SK-N-SH treated with all-trans-retinoic acid at 6 μM for 48 hours (cell line): ENCODE results near the gene DUSP23.

Experiments
- ATAC-seq: fragments of 200-7000 bp; cut with Tn5 transposase; 3 replicates; pipeline ENCODE4 v1.9.1; 2020; ENCODE audit warnings: mild to moderate bottlenecking, moderate library complexity
- BACH2 ChIP-seq: fragments of 250-450 bp; sonication (Bioruptor Pico); IDR thresholded peaks from 2 replicates; pipeline ENCODE4 v1.9.0; 2021; ENCODE audit warnings: mild to moderate bottlenecking, borderline replicate concordance
- ESRRG ChIP-seq: fragments of 250-450 bp; sonication (Bioruptor Pico); IDR thresholded peaks from 2 replicates; pipeline ENCODE4 v1.6.1; 2021; ENCODE audit warnings: mild to moderate bottlenecking
- GLIS3 ChIP-seq: fragments of 250-450 bp; sonication (Bioruptor Pico); IDR thresholded peaks from 2 replicates; pipeline ENCODE4 v1.5.0; 2020; ENCODE audit warnings: mild to moderate bottlenecking, moderate library complexity
- ISL1 ChIP-seq: fragments of 250-450 bp; sonication (Bioruptor Pico); IDR thresholded peaks from 2 replicates; pipeline ENCODE4 v2.1.2; 2022; ENCODE audit warnings: mild to moderate bottlenecking, moderate library complexity
- OSR1 ChIP-seq: fragments of 250-450 bp; sonication (Bioruptor Pico); IDR thresholded peaks from 2 replicates; pipeline ENCODE4 v1.8.0; 2022; ENCODE audit warnings: moderate library complexity, mild to moderate bottlenecking, inconsistent platforms
- RARB ChIP-seq: fragments of 250-450 bp; sonication (Bioruptor Pico); IDR thresholded peaks from 2 replicates; pipeline ENCODE4 v1.8.0; 2021; ENCODE audit warnings: mild to moderate bottlenecking, moderate library complexity
- SNAI2 ChIP-seq: fragments of 250-450 bp; sonication (Bioruptor Pico); IDR thresholded peaks from 2 replicates; pipeline ENCODE4 v1.5.0; 2020; ENCODE audit warnings: mild to moderate bottlenecking, moderate library complexity
- TCF4 ChIP-seq: fragments of 250-450 bp; sonication (Bioruptor Pico); IDR thresholded peaks from 2 replicates; pipeline ENCODE4 v1.8.0; 2021; ENCODE audit warnings: mild to moderate bottlenecking, moderate library complexity, borderline replicate concordance
- ZC3H10 ChIP-seq: fragments of 250-450 bp; sonication (Bioruptor Pico); IDR thresholded peaks from 2 replicates; pipeline ENCODE4 v1.5.1; 2021; ENCODE audit warnings: mild to moderate bottlenecking, moderate library complexity
- ZFP3 ChIP-seq: fragments of 250-450 bp; sonication (Bioruptor Pico); IDR thresholded peaks from 2 replicates; pipeline ENCODE4 v1.5.0; 2020; ENCODE audit warnings: mild to moderate bottlenecking, moderate library complexity
- ZFP30 ChIP-seq: fragments of 450-650 bp; formaldehyde crosslinking; IDR thresholded peaks from 2 replicates; pipeline ENCODE4 v1.5.0; 2022; ENCODE audit warnings: mild to moderate bottlenecking, moderate library complexity
- ZNF565 ChIP-seq: fragments of 450-650 bp; formaldehyde crosslinking; conservative IDR thresholded peaks from 2 replicates; pipeline ENCODE4 v1.5.0; 2020; ENCODE audit warnings: low read depth, mild to moderate bottlenecking, moderate library complexity
- ZNF70 ChIP-seq: fragments of 450-650 bp; formaldehyde crosslinking; IDR thresholded peaks from 2 replicates; pipeline ENCODE4 v1.5.0; 2020; ENCODE audit warnings: mild to moderate bottlenecking, moderate library complexity
- ZNF8 ChIP-seq: fragments of 450-650 bp; formaldehyde crosslinking; IDR thresholded peaks from 2 replicates; pipeline ENCODE4 v1.5.0; 2020; ENCODE audit warnings: mild to moderate bottlenecking, moderate library complexity
- TF ChIP-seq, protein P1 (sequence below): fragments of 250-450 bp; sonication (Bioruptor Pico); IDR thresholded peaks from 2 replicates; pipeline ENCODE4 v1.5.1; 2021; ENCODE audit warnings: mild to moderate bottlenecking, moderate library complexity
- TF ChIP-seq, protein P2 (sequence below): fragments of 250-450 bp; sonication (Bioruptor Pico); IDR thresholded peaks from 2 replicates; pipeline ENCODE4 v1.5.1; 2020; ENCODE audit warnings: low read depth, mild to moderate bottlenecking, moderate library complexity
- TF ChIP-seq, protein P3 (sequence below): fragments of 250-450 bp; sonication (Bioruptor Pico); IDR thresholded peaks from 2 replicates; pipeline ENCODE4 v1.5.0; 2020; ENCODE audit warnings: mild to moderate bottlenecking, moderate library complexity
- TF ChIP-seq, protein P4 (sequence below): fragments of 250-450 bp; sonication (Bioruptor Pico); IDR thresholded peaks from 2 replicates; pipeline ENCODE4 v1.8.0; 2021; ENCODE audit warnings: low read depth, mild to moderate bottlenecking, moderate library complexity, borderline replicate concordance

The DUSP23 gene

DNA sequence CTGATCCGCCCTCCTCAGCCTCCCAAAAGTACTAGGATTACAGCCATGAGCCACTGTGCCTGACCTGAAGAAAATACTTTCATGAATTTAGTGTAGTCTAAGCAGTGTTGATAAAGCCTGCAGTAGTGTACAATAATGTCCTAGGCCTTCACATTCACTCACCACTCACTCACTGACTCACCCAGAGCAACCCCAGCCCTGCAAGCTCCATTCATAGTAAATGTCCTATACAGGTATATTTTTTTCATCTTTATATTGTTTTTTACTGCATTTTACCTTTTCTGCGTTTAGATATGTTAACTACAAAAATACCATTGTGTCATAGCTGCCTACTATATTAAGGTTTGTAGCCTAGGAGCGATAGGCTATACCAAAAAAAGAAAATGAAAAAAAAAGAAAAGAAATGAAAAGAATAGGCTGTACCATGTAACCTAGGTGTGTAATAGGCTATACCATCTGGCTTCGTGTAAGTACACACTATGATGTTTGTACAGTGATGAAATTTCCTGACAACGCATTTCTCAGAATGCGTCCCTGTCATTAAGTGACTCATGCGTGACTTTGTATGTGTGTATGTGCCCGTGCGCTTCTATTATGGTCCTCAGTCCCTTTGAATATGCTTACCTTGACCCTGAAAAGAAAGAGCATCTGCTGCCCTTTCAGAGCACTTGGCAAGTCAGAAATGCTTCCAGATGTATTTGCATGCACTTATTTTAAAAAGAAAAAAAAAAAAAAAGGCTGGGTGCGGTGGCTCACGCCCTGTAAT lies 36.7 kb downstream of the DUSP23 start:
- no peak for TF ChIP-seq ISL1 (CRISPR knock-in tag)
- no peak for TF ChIP-seq ZNF565 (CRISPR knock-in tag)
- TF ChIP-seq OSR1 (CRISPR knock-in tag): no peak
- TF ChIP-seq RARB: no peak
- TF ChIP-seq, protein P1, sequence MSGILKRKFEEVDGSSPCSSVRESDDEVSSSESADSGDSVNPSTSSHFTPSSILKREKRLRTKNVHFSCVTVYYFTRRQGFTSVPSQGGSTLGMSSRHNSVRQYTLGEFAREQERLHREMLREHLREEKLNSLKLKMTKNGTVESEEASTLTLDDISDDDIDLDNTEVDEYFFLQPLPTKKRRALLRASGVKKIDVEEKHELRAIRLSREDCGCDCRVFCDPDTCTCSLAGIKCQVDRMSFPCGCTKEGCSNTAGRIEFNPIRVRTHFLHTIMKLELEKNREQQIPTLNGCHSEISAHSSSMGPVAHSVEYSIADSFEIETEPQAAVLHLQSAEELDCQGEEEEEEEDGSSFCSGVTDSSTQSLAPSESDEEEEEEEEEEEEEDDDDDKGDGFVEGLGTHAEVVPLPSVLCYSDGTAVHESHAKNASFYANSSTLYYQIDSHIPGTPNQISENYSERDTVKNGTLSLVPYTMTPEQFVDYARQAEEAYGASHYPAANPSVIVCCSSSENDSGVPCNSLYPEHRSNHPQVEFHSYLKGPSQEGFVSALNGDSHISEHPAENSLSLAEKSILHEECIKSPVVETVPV: no peak
- no peak for TF ChIP-seq ZNF8 (CRISPR knock-in tag)
- no peak for TF ChIP-seq ZFP30 (CRISPR knock-in tag)
- no peak for TF ChIP-seq ZC3H10
- TF ChIP-seq ZFP3: no peak
- TF ChIP-seq, protein P2, sequence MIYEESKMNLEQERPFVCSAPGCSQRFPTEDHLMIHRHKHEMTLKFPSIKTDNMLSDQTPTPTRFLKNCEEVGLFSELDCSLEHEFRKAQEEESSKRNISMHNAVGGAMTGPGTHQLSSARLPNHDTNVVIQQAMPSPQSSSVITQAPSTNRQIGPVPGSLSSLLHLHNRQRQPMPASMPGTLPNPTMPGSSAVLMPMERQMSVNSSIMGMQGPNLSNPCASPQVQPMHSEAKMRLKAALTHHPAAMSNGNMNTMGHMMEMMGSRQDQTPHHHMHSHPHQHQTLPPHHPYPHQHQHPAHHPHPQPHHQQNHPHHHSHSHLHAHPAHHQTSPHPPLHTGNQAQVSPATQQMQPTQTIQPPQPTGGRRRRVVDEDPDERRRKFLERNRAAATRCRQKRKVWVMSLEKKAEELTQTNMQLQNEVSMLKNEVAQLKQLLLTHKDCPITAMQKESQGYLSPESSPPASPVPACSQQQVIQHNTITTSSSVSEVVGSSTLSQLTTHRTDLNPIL (CRISPR knock-in tag): no peak
- TF ChIP-seq, protein P3, sequence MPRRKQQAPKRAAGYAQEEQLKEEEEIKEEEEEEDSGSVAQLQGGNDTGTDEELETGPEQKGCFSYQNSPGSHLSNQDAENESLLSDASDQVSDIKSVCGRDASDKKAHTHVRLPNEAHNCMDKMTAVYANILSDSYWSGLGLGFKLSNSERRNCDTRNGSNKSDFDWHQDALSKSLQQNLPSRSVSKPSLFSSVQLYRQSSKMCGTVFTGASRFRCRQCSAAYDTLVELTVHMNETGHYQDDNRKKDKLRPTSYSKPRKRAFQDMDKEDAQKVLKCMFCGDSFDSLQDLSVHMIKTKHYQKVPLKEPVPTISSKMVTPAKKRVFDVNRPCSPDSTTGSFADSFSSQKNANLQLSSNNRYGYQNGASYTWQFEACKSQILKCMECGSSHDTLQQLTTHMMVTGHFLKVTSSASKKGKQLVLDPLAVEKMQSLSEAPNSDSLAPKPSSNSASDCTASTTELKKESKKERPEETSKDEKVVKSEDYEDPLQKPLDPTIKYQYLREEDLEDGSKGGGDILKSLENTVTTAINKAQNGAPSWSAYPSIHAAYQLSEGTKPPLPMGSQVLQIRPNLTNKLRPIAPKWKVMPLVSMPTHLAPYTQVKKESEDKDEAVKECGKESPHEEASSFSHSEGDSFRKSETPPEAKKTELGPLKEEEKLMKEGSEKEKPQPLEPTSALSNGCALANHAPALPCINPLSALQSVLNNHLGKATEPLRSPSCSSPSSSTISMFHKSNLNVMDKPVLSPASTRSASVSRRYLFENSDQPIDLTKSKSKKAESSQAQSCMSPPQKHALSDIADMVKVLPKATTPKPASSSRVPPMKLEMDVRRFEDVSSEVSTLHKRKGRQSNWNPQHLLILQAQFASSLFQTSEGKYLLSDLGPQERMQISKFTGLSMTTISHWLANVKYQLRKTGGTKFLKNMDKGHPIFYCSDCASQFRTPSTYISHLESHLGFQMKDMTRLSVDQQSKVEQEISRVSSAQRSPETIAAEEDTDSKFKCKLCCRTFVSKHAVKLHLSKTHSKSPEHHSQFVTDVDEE (CRISPR knock-in tag): no peak
- TF ChIP-seq, all 23 proteins: peak for 0
- no peak for ATAC-seq

DNA sequence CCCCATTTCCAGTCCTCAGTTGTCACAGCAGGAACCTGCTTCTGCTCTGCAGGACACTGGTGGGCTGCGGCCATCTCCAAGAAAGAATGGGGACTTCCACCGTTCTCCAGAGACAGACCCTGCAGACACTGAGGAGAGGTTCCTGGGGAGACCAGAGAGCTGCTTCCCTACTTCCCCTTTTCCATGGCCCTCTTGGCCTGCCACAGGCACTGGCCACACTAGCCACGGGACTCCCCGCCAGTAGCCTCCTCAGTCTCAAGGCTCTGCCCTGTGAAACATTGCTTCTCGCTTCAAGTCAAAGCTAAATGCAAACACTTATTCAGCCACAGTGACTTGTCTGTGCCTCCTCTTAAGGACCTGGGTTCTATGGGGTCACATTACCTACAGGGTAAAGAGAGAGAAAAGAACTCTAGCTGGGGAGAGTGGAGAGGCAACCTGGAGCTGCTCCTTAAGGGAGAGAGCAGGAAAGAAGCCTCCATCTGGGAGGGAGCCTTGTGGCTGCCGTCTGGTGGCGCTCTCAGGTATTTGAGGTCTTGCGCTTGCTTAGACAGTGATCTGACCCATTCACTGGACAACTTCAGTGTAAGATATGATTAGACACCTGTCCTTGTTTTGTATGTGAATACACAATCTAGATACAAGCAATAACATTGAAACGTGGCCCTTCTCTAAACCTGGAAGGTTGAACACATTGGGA lies 40.6 kb downstream of the DUSP23 start:
- ATAC-seq: peak; percentile 98
- TF ChIP-seq, protein P4, sequence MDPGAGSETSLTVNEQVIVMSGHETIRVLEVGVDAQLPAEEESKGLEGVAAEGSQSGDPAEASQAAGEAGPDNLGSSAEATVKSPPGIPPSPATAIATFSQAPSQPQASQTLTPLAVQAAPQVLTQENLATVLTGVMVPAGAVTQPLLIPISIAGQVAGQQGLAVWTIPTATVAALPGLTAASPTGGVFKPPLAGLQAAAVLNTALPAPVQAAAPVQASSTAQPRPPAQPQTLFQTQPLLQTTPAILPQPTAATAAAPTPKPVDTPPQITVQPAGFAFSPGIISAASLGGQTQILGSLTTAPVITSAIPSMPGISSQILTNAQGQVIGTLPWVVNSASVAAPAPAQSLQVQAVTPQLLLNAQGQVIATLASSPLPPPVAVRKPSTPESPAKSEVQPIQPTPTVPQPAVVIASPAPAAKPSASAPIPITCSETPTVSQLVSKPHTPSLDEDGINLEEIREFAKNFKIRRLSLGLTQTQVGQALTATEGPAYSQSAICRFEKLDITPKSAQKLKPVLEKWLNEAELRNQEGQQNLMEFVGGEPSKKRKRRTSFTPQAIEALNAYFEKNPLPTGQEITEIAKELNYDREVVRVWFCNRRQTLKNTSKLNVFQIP (CRISPR knock-in tag): no peak
- TF ChIP-seq, protein P1: no peak
- TF ChIP-seq BACH2 (CRISPR knock-in tag) (no peak), ZNF565 (CRISPR knock-in tag) (no peak), ZFP30 (CRISPR knock-in tag) (no peak), ESRRG (CRISPR knock-in tag) (no peak), TCF4 (CRISPR knock-in tag) (no peak), ZC3H10 (no peak), GLIS3 (CRISPR knock-in tag) (no peak), RARB (no peak), ZNF70 (no peak), SNAI2 (CRISPR knock-in tag) (no peak)
- TF ChIP-seq, protein P2 (CRISPR knock-in tag): no peak
- TF ChIP-seq, protein P3 (CRISPR knock-in tag): no peak
- TF ChIP-seq, all 23 proteins: peak for 0
